SK-N-SH treated with all-trans-retinoic acid at 6 μM for 48 hours (cell line): Measurements from ENCODE around the gene CBLB.

Experiments used
- ATAC-seq: fragments of 200-7000 bp; cut with Tn5 transposase; 3 replicates; pipeline ENCODE4 v1.9.1; 2020; ENCODE audit warnings: mild to moderate bottlenecking, moderate library complexity
- BACH2 ChIP-seq: fragments of 250-450 bp; sonication (Bioruptor Pico); IDR thresholded peaks from 2 replicates; pipeline ENCODE4 v1.9.0; 2021; ENCODE audit warnings: mild to moderate bottlenecking, borderline replicate concordance
- CSDC2 ChIP-seq: fragments of 250-450 bp; sonication (Bioruptor Pico); IDR thresholded peaks from 2 replicates; pipeline ENCODE4 v1.5.0; 2020; ENCODE audit warnings: mild to moderate bottlenecking, moderate library complexity
- ESRRG ChIP-seq: fragments of 250-450 bp; sonication (Bioruptor Pico); IDR thresholded peaks from 2 replicates; pipeline ENCODE4 v1.6.1; 2021; ENCODE audit warnings: mild to moderate bottlenecking
- GLIS3 ChIP-seq: fragments of 250-450 bp; sonication (Bioruptor Pico); IDR thresholded peaks from 2 replicates; pipeline ENCODE4 v1.5.0; 2020; ENCODE audit warnings: mild to moderate bottlenecking, moderate library complexity
- ISL1 ChIP-seq: fragments of 250-450 bp; sonication (Bioruptor Pico); IDR thresholded peaks from 2 replicates; pipeline ENCODE4 v2.1.2; 2022; ENCODE audit warnings: mild to moderate bottlenecking, moderate library complexity
- PPARA ChIP-seq: fragments of 250-450 bp; sonication (Bioruptor Pico); IDR thresholded peaks from 2 replicates; pipeline ENCODE4 v1.5.0; 2020; ENCODE audit warnings: mild to moderate bottlenecking, borderline replicate concordance
- RARB ChIP-seq: fragments of 250-450 bp; sonication (Bioruptor Pico); IDR thresholded peaks from 2 replicates; pipeline ENCODE4 v1.8.0; 2021; ENCODE audit warnings: mild to moderate bottlenecking, moderate library complexity
- SNAI2 ChIP-seq: fragments of 250-450 bp; sonication (Bioruptor Pico); IDR thresholded peaks from 2 replicates; pipeline ENCODE4 v1.5.0; 2020; ENCODE audit warnings: mild to moderate bottlenecking, moderate library complexity
- TCF4 ChIP-seq: fragments of 250-450 bp; sonication (Bioruptor Pico); IDR thresholded peaks from 2 replicates; pipeline ENCODE4 v1.8.0; 2021; ENCODE audit warnings: mild to moderate bottlenecking, moderate library complexity, borderline replicate concordance
- TOX ChIP-seq: fragments of 250-450 bp; sonication (Bioruptor Pico); IDR thresholded peaks from 2 replicates; pipeline ENCODE4 v1.8.0; 2021; ENCODE audit warnings: mild to moderate bottlenecking, moderate library complexity, borderline replicate concordance
- ZFP3 ChIP-seq: fragments of 250-450 bp; sonication (Bioruptor Pico); IDR thresholded peaks from 2 replicates; pipeline ENCODE4 v1.5.0; 2020; ENCODE audit warnings: mild to moderate bottlenecking, moderate library complexity
- ZFP30 ChIP-seq: fragments of 450-650 bp; formaldehyde crosslinking; IDR thresholded peaks from 2 replicates; pipeline ENCODE4 v1.5.0; 2022; ENCODE audit warnings: mild to moderate bottlenecking, moderate library complexity
- ZNF565 ChIP-seq: fragments of 450-650 bp; formaldehyde crosslinking; conservative IDR thresholded peaks from 2 replicates; pipeline ENCODE4 v1.5.0; 2020; ENCODE audit warnings: low read depth, mild to moderate bottlenecking, moderate library complexity
- ZNF70 ChIP-seq: fragments of 450-650 bp; formaldehyde crosslinking; IDR thresholded peaks from 2 replicates; pipeline ENCODE4 v1.5.0; 2020; ENCODE audit warnings: mild to moderate bottlenecking, moderate library complexity
- ZNF8 ChIP-seq: fragments of 450-650 bp; formaldehyde crosslinking; IDR thresholded peaks from 2 replicates; pipeline ENCODE4 v1.5.0; 2020; ENCODE audit warnings: mild to moderate bottlenecking, moderate library complexity
- TF ChIP-seq, protein P1 (sequence below): fragments of 250-450 bp; sonication (Bioruptor Pico); IDR thresholded peaks from 2 replicates; pipeline ENCODE4 v1.5.1; 2020; ENCODE audit warnings: low read depth, mild to moderate bottlenecking, moderate library complexity
- TF ChIP-seq, protein P2 (sequence below): fragments of 250-450 bp; sonication (Bioruptor Pico); IDR thresholded peaks from 2 replicates; pipeline ENCODE4 v1.5.1; 2021; ENCODE audit warnings: mild to moderate bottlenecking, moderate library complexity
- TF ChIP-seq, protein P3 (sequence below): fragments of 250-450 bp; sonication (Bioruptor Pico); IDR thresholded peaks from 2 replicates; pipeline ENCODE4 v1.5.0; 2020; ENCODE audit warnings: mild to moderate bottlenecking, moderate library complexity
- TF ChIP-seq, protein P4 (sequence below): fragments of 250-450 bp; sonication (Bioruptor Pico); IDR thresholded peaks from 2 replicates; pipeline ENCODE4 v1.8.0; 2020; ENCODE audit warnings: mild to moderate bottlenecking, moderate library complexity, borderline replicate concordance

CBLB gene

DNA sequence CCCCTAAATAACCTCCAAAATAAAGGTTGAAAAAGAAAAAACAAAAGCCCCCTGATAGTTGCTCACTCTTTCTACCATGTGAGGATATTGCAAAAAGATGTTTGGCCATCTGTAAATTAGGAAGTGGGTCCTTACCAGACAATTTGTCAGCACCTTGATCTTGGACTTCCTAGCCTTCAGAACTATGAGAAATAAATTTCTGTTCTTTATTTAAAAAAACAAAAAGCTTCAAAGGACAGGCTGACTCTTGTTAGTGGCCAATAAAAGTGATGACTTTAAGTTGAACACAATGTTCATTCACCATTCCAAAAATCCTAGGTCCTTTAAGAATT, 103.5 kb downstream of the CBLB start:
- TF ChIP-seq CSDC2 (CRISPR knock-in tag): no peak
- no peak for TF ChIP-seq ISL1 (CRISPR knock-in tag)
- TF ChIP-seq PPARA (CRISPR knock-in tag): no peak
- TF ChIP-seq, protein P1, sequence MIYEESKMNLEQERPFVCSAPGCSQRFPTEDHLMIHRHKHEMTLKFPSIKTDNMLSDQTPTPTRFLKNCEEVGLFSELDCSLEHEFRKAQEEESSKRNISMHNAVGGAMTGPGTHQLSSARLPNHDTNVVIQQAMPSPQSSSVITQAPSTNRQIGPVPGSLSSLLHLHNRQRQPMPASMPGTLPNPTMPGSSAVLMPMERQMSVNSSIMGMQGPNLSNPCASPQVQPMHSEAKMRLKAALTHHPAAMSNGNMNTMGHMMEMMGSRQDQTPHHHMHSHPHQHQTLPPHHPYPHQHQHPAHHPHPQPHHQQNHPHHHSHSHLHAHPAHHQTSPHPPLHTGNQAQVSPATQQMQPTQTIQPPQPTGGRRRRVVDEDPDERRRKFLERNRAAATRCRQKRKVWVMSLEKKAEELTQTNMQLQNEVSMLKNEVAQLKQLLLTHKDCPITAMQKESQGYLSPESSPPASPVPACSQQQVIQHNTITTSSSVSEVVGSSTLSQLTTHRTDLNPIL (CRISPR knock-in tag): no peak
- TF ChIP-seq, protein P2, sequence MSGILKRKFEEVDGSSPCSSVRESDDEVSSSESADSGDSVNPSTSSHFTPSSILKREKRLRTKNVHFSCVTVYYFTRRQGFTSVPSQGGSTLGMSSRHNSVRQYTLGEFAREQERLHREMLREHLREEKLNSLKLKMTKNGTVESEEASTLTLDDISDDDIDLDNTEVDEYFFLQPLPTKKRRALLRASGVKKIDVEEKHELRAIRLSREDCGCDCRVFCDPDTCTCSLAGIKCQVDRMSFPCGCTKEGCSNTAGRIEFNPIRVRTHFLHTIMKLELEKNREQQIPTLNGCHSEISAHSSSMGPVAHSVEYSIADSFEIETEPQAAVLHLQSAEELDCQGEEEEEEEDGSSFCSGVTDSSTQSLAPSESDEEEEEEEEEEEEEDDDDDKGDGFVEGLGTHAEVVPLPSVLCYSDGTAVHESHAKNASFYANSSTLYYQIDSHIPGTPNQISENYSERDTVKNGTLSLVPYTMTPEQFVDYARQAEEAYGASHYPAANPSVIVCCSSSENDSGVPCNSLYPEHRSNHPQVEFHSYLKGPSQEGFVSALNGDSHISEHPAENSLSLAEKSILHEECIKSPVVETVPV (CRISPR knock-in tag): no peak
- TF ChIP-seq TOX (CRISPR knock-in tag): no peak
- TF ChIP-seq BACH2: no peak
- TF ChIP-seq ZNF70 (CRISPR knock-in tag): no peak
- TF ChIP-seq ESRRG (CRISPR knock-in tag): no peak
- TF ChIP-seq ZNF8 (CRISPR knock-in tag): no peak
- no peak for ATAC-seq

DNA sequence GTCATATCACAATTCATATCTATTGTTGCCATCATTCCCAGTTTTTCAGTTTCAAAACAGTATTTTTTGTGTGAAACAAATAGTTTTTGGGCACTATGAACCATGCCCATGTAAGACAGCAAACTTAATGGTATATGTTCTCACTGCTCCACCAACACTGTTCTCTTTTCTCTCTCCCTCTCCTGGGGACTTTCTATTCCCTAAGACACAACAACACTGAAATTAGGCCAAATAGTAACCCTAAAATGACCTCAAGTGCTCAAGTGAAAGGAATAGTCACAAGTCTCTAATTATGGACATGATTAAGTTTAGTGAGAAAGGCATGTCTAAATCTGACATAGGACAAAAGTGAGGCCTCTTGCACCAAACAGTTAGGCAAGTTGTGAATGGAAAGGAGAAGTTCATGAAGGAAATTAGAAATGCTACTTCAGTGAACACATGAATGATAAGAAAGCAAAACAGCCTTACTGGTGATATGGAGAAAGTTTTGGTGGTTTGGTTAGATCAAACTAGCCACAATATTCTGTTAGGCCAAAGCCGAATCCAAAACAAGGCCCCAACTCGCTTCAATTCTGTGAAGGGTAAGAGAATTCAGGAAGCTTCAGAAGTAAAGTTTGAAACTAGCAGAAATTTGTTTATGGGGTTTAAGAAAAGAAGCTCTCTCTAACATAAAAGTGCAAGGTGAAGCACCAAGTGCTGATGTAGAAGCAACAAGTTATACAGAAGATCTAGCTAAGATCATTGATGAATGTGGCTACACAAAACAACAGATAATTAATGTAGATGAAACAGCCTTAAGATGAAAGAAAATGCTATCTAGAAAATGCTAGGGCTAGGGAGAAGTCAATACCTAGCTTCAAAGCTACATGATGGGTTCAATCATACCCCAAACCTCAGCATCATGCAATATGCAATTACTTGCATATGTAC, 104.2 kb downstream of the CBLB start:
- no peak for ATAC-seq
- TF ChIP-seq TOX (CRISPR knock-in tag): no peak
- no peak for TF ChIP-seq TCF4 (CRISPR knock-in tag)
- TF ChIP-seq, protein P2 (CRISPR knock-in tag): no peak
- no peak for TF ChIP-seq PPARA (CRISPR knock-in tag)
- TF ChIP-seq, protein P3, sequence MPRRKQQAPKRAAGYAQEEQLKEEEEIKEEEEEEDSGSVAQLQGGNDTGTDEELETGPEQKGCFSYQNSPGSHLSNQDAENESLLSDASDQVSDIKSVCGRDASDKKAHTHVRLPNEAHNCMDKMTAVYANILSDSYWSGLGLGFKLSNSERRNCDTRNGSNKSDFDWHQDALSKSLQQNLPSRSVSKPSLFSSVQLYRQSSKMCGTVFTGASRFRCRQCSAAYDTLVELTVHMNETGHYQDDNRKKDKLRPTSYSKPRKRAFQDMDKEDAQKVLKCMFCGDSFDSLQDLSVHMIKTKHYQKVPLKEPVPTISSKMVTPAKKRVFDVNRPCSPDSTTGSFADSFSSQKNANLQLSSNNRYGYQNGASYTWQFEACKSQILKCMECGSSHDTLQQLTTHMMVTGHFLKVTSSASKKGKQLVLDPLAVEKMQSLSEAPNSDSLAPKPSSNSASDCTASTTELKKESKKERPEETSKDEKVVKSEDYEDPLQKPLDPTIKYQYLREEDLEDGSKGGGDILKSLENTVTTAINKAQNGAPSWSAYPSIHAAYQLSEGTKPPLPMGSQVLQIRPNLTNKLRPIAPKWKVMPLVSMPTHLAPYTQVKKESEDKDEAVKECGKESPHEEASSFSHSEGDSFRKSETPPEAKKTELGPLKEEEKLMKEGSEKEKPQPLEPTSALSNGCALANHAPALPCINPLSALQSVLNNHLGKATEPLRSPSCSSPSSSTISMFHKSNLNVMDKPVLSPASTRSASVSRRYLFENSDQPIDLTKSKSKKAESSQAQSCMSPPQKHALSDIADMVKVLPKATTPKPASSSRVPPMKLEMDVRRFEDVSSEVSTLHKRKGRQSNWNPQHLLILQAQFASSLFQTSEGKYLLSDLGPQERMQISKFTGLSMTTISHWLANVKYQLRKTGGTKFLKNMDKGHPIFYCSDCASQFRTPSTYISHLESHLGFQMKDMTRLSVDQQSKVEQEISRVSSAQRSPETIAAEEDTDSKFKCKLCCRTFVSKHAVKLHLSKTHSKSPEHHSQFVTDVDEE (CRISPR knock-in tag): no peak
- TF ChIP-seq, protein P4, sequence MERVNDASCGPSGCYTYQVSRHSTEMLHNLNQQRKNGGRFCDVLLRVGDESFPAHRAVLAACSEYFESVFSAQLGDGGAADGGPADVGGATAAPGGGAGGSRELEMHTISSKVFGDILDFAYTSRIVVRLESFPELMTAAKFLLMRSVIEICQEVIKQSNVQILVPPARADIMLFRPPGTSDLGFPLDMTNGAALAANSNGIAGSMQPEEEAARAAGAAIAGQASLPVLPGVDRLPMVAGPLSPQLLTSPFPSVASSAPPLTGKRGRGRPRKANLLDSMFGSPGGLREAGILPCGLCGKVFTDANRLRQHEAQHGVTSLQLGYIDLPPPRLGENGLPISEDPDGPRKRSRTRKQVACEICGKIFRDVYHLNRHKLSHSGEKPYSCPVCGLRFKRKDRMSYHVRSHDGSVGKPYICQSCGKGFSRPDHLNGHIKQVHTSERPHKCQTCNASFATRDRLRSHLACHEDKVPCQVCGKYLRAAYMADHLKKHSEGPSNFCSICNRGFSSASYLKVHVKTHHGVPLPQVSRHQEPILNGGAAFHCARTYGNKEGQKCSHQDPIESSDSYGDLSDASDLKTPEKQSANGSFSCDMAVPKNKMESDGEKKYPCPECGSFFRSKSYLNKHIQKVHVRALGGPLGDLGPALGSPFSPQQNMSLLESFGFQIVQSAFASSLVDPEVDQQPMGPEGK (CRISPR knock-in tag): no peak
- no peak for TF ChIP-seq ZNF565
- TF ChIP-seq, all 23 proteins: peak for 0

DNA sequence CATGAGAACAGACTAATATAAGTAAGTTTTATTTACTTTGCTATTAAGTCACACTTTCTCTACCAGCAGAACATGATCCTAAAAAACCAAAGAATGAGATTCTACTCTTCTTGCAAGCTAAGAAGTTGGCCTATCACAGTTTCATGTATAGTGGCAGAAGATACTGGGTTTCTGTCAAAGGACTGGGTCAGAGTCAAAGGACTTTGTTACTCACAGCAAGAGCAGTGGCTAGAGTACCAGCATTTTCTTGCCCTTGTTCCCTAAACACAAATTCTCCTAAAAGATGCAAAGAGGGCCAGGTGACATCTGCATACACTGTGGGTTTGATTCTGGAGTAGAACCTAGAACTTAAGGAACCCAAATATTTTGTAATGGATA, 105.2 kb downstream of the CBLB start:
- TF ChIP-seq ZFP3 (CRISPR knock-in tag) (no peak), CSDC2 (CRISPR knock-in tag) (no peak), ESRRG (CRISPR knock-in tag) (no peak), ZFP30 (CRISPR knock-in tag) (no peak), GLIS3 (CRISPR knock-in tag) (no peak), ISL1 (CRISPR knock-in tag) (no peak), RARB (no peak), TOX (CRISPR knock-in tag) (no peak), BACH2 (no peak), SNAI2 (CRISPR knock-in tag) (no peak)
- TF ChIP-seq, protein P3 (CRISPR knock-in tag): no peak
- TF ChIP-seq, protein P4 (CRISPR knock-in tag): no peak
- no peak for ATAC-seq
